GM12892 (cell line): Measurements from ENCODE around the gene KRTAP19-2.

Source experiments
- DNase-seq: peaks from one replicate; pipeline ENCODE4 v3.0.0; 2011; ENCODE audit not compliant: insufficient read length
- FAIRE-seq: peaks from 2 replicates; lab custom pipeline; 2011; peaks lifted over from hg19 to GRCh38; lab: Jason Lieb, UNC
- POLR2A ChIP-seq: IDR thresholded peaks from 2 replicates; pipeline ENCODE4 v1.6.1; 2011; ENCODE audit warnings: low read depth, low read length, control low read depth
- POLR2AphosphoS5 ChIP-seq: IDR thresholded peaks from 2 replicates; pipeline ENCODE4 v1.6.1; 2011; ENCODE audit warnings: low read depth, low read length, control low read depth
- TAF1 ChIP-seq: IDR thresholded peaks from 2 replicates; pipeline ENCODE4 v1.6.1; 2011; ENCODE audit warnings: low read depth, mild to moderate bottlenecking, control low read depth, low read length, borderline replicate concordance

The KRTAP19-2 gene

GRCh38 chr21:30463713-30464112, 23.5 kb downstream of the KRTAP19-2 start:
- no peak for DNase-seq
- no peak for FAIRE-seq
- TF ChIP-seq TAF1 (no peak), POLR2AphosphoS5 (no peak), POLR2A (no peak)

GRCh38 chr21:30448514-30448913, 38.7 kb downstream of the KRTAP19-2 start:
- TF ChIP-seq POLR2AphosphoS5 (no peak), TAF1 (no peak)
- FAIRE-seq (no peak), DNase-seq (no peak)

- DNase-seq (no peak), FAIRE-seq (no peak)
- TF ChIP-seq POLR2A (no peak), POLR2AphosphoS5 (no peak), TAF1 (no peak)
Observed at GRCh38 chr21:30447056-30447455, 40.2 kb downstream of the KRTAP19-2 start.

- DNase-seq (no peak), FAIRE-seq (no peak)
- no peak for TF ChIP-seq TAF1
- TF ChIP-seq POLR2AphosphoS5, result no peak
- no peak for TF ChIP-seq POLR2A
Observed at GRCh38 chr21:30444204-30444603, 43.0 kb downstream of the KRTAP19-2 start.

GRCh38 chr21:30443226-30443625, 44.0 kb downstream of the KRTAP19-2 start:
- DNase-seq (no peak), FAIRE-seq (no peak)
- TF ChIP-seq POLR2AphosphoS5, result no peak
- TF ChIP-seq TAF1, result no peak
- no peak for TF ChIP-seq POLR2A

GRCh38 chr21:30439975-30440374, 47.3 kb downstream of the KRTAP19-2 start, which contains the start of gene KRTAP15-1:
Gene KRTAP15-1 (plus strand): TSS chr21:30440275. CDS start chr21:30440328, 53 bp downstream.
- no peak for TF ChIP-seq POLR2A
- no peak for FAIRE-seq
- no peak for DNase-seq
